Measurements from ENCODE around the gene ANXA4.

DNA sequence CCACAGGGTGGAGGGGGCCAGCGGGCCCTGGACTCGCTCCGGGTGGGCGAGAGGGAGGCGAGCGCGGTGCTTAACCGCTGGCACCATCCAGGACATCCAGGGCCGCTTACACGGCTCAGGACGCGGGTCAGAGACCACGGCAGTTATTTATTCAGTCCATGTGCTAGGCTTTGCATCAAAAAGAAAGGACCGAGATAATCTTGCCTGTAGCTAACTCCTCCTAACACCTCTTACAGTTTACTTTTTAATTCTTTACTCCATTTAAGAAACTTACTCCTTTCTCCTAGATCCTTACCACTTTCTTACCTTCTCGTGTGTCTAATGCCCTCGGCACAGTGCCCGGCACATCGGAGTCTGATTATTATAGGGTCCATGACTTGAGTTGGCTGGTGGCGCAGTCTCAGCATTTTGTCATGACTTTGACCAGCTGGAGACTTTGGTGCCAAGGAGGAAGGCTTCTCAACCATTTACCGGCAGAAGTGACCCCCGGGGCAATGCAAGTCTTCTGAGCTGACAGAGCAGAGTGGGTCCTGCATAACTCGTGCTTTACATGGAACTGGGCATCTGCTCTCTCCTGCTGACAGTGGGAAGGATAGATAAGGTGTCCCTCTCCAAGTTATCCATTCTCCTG, 503 bp downstream of the ANXA4 start:
- TF ChIP-seq EZH2 (IDR thresholded peaks at IDR 0.05; ENCODE audit: insufficient read depth, poor library complexity, severe bottlenecking) = no peak
- no peak for TF ChIP-seq EZH2phosphoT487 (IDR thresholded peaks at IDR 0.05; ENCODE audit: insufficient read depth, low read depth)

All from GM23248 (cell line).